ENCODE results near the gene SYNGR4.

GRCh38 chr19:48321372-48321621 lies 42.9 kb upstream of the SYNGR4 start:
- TF ChIP-seq POLR2A (IDR thresholded peaks at IDR 0.05; ENCODE audit: low read depth, low read length) (no peak), TAF1 (IDR thresholded peaks at IDR 0.05; ENCODE audit: borderline replicate concordance, low read depth, low read length) (no peak), POLR2AphosphoS5 (IDR thresholded peaks at IDR 0.05; ENCODE audit: low read depth, low read length) (no peak)

Measured in GM12892 (cell line).